GM18873 (cell line): Measurements from ENCODE around the gene NRG3.

Experiments
- ATAC-seq: cut with Tn5 transposase; IDR thresholded peaks from one replicate; pipeline ENCODE4 v1.9.1; 2021; ENCODE audit warnings: mild to moderate bottlenecking, moderate library complexity, moderate number of reproducible peaks; ENCODE audit not compliant: unreplicated experiment, low FRiP score

NRG3 gene

GRCh38 chr10:82535457-82535856, 660.5 kb downstream of the NRG3 start:
- ATAC-seq: no peak

- ATAC-seq: no peak
Observed at GRCh38 chr10:82536668-82537067, 661.7 kb downstream of the NRG3 start.

GRCh38 chr10:82538272-82538671, 663.3 kb downstream of the NRG3 start:
- ATAC-seq: no peak

GRCh38 chr10:82543631-82544030, 668.6 kb downstream of the NRG3 start:
- ATAC-seq: no peak

GRCh38 chr10:82544377-82544776, 669.4 kb downstream of the NRG3 start:
- ATAC-seq: no peak

- no peak for ATAC-seq
Observed at GRCh38 chr10:82551506-82551905, 676.5 kb downstream of the NRG3 start.

DNA sequence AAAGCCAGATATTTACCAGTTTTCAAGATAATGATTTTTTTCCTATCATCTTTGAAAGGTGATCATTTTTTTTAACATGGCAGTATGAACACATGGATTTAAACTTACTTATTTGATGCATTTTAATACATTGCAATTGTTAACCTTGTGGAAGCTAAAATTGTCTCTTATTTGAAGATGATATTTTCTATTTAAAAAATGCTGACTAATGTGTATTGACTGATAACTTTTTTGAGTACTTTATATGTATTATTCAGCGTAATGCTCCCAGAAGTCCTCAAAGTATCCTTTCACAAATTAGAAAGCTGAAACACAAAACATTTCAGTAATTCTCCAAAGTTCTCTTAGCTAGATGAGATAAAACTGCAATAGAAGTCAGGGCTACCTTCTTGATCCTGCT, 677.3 kb downstream of the NRG3 start:
- ATAC-seq: no peak

DNA sequence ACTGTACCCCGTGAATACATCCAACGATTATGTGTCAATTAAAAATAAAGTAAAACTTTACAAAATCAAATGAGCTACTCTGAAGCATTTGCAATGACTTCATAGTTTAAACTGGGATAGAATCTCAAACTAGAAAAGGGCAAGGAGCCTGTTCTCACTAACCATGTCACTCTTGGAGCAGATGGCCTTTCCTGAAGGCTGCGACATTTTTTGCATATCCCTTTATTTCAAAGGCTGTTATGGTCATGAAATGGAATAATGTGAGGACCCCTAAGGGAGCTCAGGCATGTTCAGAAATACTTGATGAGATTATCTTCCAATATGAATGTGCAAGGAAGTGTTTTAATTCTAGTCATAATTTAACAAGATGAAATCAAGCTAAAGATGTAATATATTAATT, 679.4 kb downstream of the NRG3 start:
- no peak for ATAC-seq

- ATAC-seq: no peak
Observed at GRCh38 chr10:82558014-82558607, 683.1 kb downstream of the NRG3 start.

DNA sequence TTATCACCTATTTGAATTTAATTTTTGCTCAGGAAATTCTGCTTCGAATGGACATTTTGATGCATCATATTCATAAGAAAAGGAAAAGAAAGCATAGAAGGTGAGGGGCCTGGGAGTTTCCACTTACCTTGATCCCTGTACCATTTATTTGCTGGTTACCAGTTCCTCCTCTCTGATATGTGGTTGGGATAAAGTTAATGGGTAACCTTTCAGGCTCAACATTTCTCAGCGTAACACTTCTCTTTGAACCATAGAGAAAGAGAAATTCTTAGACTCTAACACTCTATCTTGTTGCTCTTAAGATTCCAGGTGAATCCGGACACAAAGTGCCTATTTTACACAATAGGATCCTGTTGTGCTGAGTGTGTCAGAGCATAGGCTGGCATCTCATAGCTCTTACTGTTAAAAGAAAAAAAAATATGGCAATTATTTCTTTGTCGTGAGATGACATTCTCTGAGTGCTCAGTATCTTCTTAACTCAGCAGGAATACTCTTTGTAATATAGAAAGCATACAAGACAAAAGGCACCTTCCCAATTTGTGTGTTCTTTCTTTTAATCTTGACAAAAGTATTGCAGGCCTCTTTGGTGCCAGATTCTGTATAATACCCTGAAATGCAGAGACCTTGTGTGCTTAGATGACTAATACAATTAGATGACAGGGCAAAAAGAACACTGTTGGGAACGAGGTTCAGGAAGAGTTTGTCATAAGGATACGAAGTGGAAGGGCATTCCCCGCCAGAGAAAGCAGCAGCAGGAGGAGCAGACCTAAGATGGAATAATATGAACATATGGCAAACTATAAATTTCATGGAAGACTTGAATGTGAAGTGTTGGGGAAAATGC, 689.6 kb downstream of the NRG3 start:
- no peak for ATAC-seq

DNA sequence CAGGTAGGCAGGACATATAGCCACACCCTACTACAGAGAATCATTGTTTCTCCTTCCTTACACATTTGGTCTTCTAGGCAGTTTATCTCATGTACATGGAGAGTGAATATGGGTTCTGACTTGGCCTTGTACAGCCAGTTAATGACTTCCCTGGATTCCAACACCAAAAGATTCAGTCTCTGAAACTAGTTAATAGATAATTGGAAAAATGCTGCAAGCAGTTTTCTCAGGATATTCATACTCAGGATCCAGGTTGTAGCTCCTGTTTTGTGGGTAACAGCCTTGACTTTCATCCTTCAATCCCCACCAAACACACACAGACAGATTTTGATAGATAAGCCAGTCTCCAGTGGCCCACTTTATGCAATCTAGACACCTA, 690.2 kb downstream of the NRG3 start:
- ATAC-seq: no peak

- no peak for ATAC-seq
Observed at GRCh38 chr10:82572744-82573143, 697.8 kb downstream of the NRG3 start.

DNA sequence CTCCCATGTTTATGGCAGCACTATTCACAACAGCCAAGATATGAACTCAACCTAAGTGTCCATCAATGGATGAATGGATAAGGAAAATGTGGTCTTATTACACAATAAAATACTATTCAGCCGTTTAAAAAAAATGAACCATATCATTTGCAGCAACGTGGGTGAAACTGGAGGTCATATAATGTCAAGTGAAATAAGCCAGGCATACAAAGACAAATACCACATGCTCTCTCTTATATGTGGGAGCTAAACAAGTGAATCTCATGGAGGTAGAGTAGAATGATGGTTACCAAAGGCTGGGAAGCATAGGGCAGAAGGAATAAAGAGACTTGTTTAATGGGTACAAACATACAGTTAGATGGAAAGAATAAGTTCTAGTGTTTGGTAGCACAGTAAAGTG, 699.1 kb downstream of the NRG3 start:
- no peak for ATAC-seq

DNA sequence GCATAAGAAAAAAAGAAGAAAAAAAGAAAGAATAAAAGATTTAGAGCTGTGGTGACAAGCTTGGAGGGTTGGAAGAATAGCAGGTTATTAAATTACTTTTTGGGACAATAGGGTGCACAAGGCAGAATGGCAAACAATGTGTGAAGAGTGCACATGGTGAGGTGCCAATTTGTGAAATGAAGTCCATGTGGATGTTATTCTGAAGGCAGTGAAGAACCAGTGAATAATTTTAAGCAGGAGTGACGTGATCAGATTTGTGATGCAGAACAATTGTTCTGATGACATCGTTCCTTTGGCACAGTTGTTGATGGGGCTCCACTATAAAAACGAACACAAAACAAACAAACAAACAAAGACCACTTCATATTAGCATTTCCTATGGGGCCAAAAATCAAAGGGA, 700.3 kb downstream of the NRG3 start:
- ATAC-seq: no peak

GRCh38 chr10:82576093-82576492, 701.1 kb downstream of the NRG3 start:
- ATAC-seq: no peak

- no peak for ATAC-seq
Observed at GRCh38 chr10:82581940-82582339, 706.9 kb downstream of the NRG3 start.

DNA sequence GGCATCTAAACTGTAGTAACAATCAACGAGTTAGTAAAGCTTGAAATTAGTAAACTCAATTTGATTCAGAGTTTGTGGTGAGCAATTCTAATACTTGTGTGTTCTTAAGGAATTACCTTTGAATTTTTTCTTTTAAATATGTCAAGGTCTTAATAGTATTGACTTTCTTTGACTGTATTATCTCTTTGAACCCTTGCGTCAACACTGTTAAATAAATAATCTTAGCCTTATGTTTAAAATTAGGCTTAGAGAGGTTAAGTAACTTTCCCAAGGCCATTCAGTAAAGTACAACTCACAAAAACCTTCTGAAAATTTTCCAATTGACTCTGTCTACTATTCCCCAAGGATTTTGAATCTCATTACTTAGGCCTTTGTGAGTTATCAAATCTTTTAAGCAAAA, 716.4 kb downstream of the NRG3 start:
- no peak for ATAC-seq

- no peak for ATAC-seq
Observed at GRCh38 chr10:82597840-82598239, 722.8 kb downstream of the NRG3 start.

DNA sequence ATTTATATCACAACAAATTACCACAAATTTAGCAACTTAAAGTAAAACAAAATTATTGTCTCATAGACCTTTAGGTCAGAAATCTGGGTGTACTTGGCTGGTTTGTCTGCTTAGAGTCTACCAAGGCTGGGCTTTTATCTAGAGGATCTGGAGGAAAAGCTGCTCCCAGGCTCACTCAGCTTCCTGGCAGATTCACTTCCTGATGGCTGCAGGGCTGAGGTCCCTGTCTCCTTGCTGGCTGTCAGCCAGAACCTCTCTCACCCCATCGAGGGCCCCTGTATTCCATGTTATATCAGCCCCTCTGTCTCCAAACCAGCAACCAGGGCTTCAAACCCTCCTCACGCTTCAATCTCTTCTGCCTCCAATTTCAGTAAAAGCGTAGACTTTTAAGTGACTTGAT, 734.9 kb downstream of the NRG3 start:
- ATAC-seq: no peak

DNA sequence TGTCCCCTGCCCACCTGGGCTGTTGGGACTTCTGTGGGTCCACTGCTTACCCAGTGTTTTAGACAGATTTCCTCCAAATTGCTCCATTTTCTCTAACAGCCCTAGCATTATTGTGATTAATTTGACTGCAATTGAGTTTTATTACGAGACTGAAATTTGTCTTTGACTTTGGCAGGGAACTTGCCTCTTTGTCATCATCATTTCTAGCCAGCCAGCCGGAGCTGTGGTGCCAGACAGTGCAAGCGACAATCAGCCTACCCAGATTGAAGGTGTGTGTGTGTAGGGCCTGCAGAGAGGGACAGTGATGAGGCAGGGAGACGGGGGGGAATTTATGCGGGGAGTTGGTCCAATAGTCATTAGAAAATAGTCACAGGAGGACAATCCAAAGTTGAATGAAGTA, 743.0 kb downstream of the NRG3 start:
- ATAC-seq: no peak

- ATAC-seq: no peak
Observed at GRCh38 chr10:82621680-82622079, 746.7 kb downstream of the NRG3 start.

DNA sequence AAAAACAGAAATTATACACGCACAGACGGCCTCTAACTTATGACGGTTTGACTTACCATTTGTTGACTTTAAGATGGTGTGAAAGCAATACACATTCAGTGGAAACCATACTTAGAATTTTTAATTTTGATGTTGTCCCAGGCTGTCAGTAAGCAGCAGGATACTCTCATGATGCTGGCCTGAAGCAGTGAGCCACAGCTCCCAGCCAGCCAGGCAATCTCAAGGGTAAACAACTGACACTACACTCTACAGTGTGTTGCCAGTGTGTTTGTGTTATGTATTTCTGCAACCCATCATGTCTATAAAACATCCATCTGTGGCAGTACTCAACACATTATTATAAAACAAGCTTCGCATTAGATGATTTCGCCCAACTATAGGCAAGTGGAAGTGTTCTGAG, 747.5 kb downstream of the NRG3 start:
- no peak for ATAC-seq
